ENCODE results near the gene ERAL1.

ERAL1 gene

GRCh38 chr17:28878158-28878910, 23.5 kb downstream of the ERAL1 start:
- DNase-seq (ENCODE audit: low read depth in 3 of 3, low spot score in 1 of 3): no peak

GRCh38 chr17:28878981-28879380, 24.2 kb downstream of the ERAL1 start:
- no peak for DNase-seq (ENCODE audit: low read depth in 3 of 3, low spot score in 1 of 3)

GRCh38 chr17:28879886-28880571, 25.2 kb downstream of the ERAL1 start:
- no peak for DNase-seq (ENCODE audit: low read depth in 3 of 3, low spot score in 1 of 3)

DNA sequence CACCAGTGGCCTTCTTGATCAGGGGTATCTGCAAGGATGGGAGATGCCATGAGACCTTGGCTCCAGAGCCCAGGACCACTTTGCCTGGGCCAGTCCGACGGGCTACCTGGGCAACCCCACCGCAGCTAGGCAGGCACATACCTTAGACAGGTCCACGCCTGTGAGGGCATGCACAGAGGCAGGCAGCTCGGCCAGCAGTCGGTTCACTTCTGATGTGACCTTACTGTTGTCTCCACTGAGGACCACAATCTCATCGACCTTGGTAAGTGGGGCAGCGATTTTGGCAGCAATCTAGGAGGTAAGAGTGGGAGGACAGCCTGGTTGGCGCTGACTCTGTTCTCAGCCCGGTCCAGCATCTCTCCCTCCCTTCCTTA, 25.7 kb downstream of the ERAL1 start:
- DNase-seq (ENCODE audit: low read depth in 3 of 3, low spot score in 1 of 3): no peak

GRCh38 chr17:28881533-28882056, 26.8 kb downstream of the ERAL1 start:
- no peak for DNase-seq (ENCODE audit: low read depth in 3 of 3, low spot score in 1 of 3)

DNA sequence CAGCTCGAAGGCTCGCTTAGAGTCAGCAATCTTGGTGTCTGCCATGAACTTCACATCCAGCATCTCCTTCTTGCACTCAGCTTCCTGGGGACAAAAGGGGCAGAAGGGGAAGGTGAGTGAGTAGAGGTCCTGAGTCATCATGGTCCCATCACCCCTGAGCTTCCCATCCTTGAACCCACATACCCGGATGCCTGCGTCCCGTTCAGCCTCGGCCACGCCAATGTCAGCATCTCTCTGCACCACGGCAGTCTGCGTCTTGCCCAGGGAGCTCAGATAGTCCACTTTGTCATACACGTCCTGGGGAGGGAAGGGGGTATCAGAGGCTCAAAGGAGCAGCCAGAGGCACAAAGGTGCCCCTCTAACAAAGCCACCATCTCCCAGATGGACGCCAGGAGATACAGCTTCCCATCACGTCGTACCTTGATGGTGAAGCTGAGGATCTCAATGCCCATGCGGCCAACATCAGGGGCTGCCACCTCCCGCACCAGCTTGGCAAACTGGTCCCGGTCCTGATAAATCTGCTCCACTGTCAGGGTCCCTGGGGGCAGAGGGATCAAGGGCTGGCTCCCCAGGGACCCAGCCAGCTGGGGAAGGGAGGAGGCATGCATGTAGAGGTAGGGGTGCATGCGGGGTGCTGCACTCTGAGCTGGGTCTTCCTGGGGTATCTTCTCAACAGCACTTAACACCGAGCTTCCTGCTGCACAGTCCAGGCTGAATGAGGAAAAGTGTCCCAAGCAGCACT, 27.5 kb downstream of the ERAL1 start:
- no peak for DNase-seq (ENCODE audit: low read depth in 3 of 3, low spot score in 1 of 3)

DNA sequence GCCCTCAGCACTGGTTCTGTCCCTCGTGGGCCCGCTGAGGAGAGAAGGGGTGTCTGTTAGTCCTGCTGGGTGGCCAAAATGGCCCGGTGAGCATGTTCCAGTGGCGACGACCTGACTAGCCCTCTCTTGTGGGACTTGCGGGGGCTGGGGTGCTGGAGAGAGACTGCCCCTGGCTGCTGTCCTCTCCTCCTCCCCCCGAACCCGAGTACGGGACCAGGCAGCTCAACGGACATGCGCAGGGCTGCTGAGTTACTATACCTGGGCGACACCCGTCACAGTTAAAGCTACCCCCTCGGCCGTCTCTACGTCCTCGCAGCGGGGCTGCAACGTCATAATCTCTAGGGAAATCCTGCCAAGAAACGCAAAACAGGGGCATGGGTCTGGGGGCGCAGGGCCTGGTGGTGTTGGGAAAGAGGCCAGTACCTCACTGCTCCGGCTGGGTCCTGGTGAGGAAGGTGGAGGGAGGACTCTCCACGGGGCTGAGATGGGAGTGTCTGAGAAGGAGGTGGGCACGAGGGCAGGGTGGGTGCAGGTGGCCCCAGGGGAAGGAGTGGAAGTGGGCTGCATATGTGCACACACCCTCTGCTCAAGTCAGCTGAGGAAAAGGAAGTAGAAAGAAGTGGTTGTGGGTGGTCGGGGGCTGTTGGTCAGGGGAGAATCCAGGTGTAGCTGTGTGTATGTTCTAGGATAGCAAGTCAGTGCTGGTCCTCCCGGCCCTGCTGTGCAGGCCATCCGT, 29.3 kb downstream of the ERAL1 start:
- no peak for DNase-seq (ENCODE audit: low read depth in 3 of 3, low spot score in 1 of 3)

GRCh38 chr17:28885363-28885762, 30.5 kb downstream of the ERAL1 start:
- no peak for DNase-seq (ENCODE audit: low read depth in 3 of 3, low spot score in 1 of 3)

GRCh38 chr17:28885951-28886350, 31.1 kb downstream of the ERAL1 start:
- no peak for DNase-seq (ENCODE audit: low read depth in 3 of 3, low spot score in 1 of 3)

- DNase-seq (ENCODE audit: low read depth in 3 of 3, low spot score in 1 of 3): no peak
These were observed 33.2 kb downstream of the ERAL1 start for GRCh38 chr17:28887871-28888471.

- DNase-seq (ENCODE audit: low read depth in 3 of 3, low spot score in 1 of 3): no peak
These were observed 34.0 kb downstream of the ERAL1 start for GRCh38 chr17:28888832-28889231.

- DNase-seq (ENCODE audit: low read depth in 3 of 3, low spot score in 1 of 3): no peak
These were observed 35.2 kb downstream of the ERAL1 start for GRCh38 chr17:28889996-28890395.

- no peak for DNase-seq (ENCODE audit: low read depth in 3 of 3, low spot score in 1 of 3)
These were observed 36.4 kb downstream of the ERAL1 start for GRCh38 chr17:28891201-28891600.

GRCh38 chr17:28892024-28892423, 37.2 kb downstream of the ERAL1 start:
- no peak for DNase-seq (ENCODE audit: low read depth in 3 of 3, low spot score in 1 of 3)

- peak in 1 of 3 donors; percentile 18 for DNase-seq (ENCODE audit: low read depth in 3 of 3, low spot score in 1 of 3)
These were observed 38.7 kb downstream of the ERAL1 start for GRCh38 chr17:28893248-28894183.

GRCh38 chr17:28895794-28896447, 41.1 kb downstream of the ERAL1 start:
- DNase-seq (ENCODE audit: low read depth in 3 of 3, low spot score in 1 of 3): no peak

DNA sequence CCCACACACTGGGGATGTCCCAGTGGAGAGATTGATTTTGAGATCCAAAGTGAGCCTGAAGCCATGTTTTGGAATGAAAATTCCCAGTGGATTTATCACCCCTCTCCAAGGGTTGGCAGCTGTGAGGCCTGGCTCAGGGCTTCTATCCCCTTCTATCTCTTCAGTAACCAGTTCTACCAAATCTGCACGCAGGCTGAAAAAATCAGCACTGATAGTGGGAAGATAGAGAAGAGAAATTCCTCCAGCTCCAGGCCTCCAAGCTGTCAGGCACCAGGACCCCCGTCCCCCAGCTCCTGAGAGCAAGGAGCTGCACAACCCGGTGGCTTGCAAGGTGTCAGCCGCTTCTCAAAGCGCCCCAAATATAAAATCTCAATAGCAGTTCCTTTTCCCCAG, 41.7 kb downstream of the ERAL1 start:
- DNase-seq (ENCODE audit: low read depth in 3 of 3, low spot score in 1 of 3): no peak

DNA sequence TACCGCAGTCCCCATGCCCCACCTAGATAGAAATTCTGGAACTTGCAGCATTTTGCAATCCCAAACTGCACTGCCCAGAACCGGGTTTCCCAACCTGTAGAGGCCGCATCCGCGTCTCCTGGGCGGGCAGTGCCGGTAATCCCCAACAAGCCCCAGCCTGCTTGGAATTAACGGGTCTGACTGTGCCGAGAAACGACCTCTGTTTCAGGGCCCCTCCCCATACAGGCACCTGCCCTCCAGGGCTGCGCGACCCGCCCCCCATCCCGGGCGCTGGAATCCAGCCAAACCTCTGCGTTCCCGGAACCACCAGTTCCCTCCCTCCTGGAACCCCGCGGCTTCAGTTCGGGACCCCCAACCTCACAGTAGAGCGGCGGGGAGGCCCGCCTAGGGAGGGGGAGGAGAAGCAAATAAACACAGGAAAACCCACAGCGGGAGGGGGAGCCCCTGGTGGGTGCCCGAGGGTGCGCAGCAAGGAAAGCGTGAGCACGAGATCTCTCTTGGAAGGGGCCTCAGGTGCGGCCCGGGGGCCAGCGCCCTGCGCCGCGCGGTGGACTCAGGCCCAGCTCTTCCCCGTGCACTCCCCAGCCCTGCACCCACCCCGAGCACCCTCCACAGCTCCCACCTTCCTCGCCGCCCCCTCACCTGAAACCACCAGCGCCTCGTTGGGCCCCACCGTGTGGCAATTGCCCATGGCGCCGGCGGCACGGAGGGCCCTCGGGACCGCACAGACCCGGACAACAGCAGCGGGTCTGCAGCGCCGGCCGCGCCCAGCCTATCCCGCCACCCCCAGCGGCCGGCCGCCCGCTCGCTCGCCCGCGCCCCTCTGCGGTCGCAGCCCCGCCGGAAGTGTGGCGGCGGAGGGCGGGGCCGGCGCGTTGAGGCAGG, 42.3 kb downstream of the ERAL1 start, which contains the start of gene FLOT2:
Gene FLOT2 (minus strand): TSS at position 850 of the 885 bp plus-strand sequence. CDS start 159 bp downstream, at position 691.
- DNase-seq (ENCODE audit: low read depth in 3 of 3, low spot score in 1 of 3): peak; percentile 23 to 56 (median 37)
